Ectodermal cell (in vitro differentiated cells): ENCODE measurements around the gene ABCA7.

Experiments used
- H3K27ac ChIP-seq: 2 replicates; pipeline ENCODE4 v1.7.0; 2013; ENCODE audit warnings: mild to moderate bottlenecking, low read depth, low read length; ENCODE audit not compliant: insufficient read depth, poor library complexity, severe bottlenecking
- H3K27me3 ChIP-seq: 2 replicates; pipeline ENCODE4 v1.7.0; 2013; ENCODE audit warnings: mild to moderate bottlenecking, low read length; ENCODE audit not compliant: insufficient read depth, control insufficient read depth, poor library complexity, severe bottlenecking
- H3K36me3 ChIP-seq: one replicate; pipeline ENCODE4 v1.7.0; 2013; ENCODE audit warnings: low read length; ENCODE audit not compliant: control insufficient read depth, insufficient read depth
- H3K4me1 ChIP-seq: one replicate; pipeline ENCODE4 v1.7.0; 2013; ENCODE audit warnings: low read length; ENCODE audit not compliant: control insufficient read depth, insufficient read depth
- H3K4me3 ChIP-seq: 2 replicates; pipeline ENCODE4 v1.7.0; 2013; ENCODE audit warnings: low read depth, low read length, control low read depth; ENCODE audit not compliant: insufficient read depth
- H3K9me3 ChIP-seq: 2 replicates; pipeline ENCODE4 v1.7.0; 2013; ENCODE audit warnings: mild to moderate bottlenecking, low read length, moderate library complexity; ENCODE audit not compliant: control insufficient read depth
- WGBS, 2 experiments: methylation state at CpG; one replicate each; pipeline ENCODE4 v1.1.7; 2013; ENCODE audit warnings: missing lambda C conversion rate in 2 of 2; 5-methylcytosine and 5-hydroxymethylcytosine counted together

The ABCA7 gene

GRCh38 chr19:1082165-1082927, 42.4 kb downstream of the ABCA7 start:
- Histone ChIP-seq H3K27ac (no peak overlapping the region), H3K27me3 (no peaks in the 10 kb centered on the region), H3K4me3 (no peak overlapping the region), H3K9me3 (no peaks in the 10 kb centered on the region), H3K36me3 (peaks cover 8% of the 10 kb centered on the region), H3K4me1 (peaks cover 3% of the 10 kb centered on the region)
- 37 to 49% methylated on average over 51 of the region's 51 CpGs for whole genome bisulfite sequencing, 2 experiments

- 94% methylated on average over 59 of the region's 59 CpGs for WGBS, 2 experiments
- Histone ChIP-seq H3K4me1 (peaks cover 3% of the 10 kb centered on the region), H3K4me3 (no peak overlapping the region), H3K27ac (no peak overlapping the region), H3K9me3 (no peaks in the 10 kb centered on the region), H3K27me3 (no peaks in the 10 kb centered on the region), H3K36me3 (peaks cover 8% of the 10 kb centered on the region)
These were observed 43.3 kb downstream of the ABCA7 start for GRCh38 chr19:1082928-1083816.

GRCh38 chr19:1084024-1084868, 44.3 kb downstream of the ABCA7 start:
- 96 to 97% methylated on average over 43 of the region's 43 CpGs for WGBS, 2 experiments
- peaks cover 3% of the 10 kb centered on the region for H3K4me1 ChIP-seq
- H3K4me3 ChIP-seq = no peak overlapping the region
- H3K27ac ChIP-seq = no peak overlapping the region
- H3K27me3 ChIP-seq = no peaks in the 10 kb centered on the region
- H3K36me3 ChIP-seq = peaks cover 13% of the 10 kb centered on the region
- no peaks in the 10 kb centered on the region for H3K9me3 ChIP-seq

GRCh38 chr19:1085053-1085658, 45.2 kb downstream of the ABCA7 start:
- 83 to 84% methylated on average over 8 of the region's 8 CpGs for WGBS, 2 experiments
- no peak overlapping the region for H3K27ac ChIP-seq
- no peaks in the 10 kb centered on the region for H3K27me3 ChIP-seq
- H3K4me3 ChIP-seq = no peak overlapping the region
- H3K9me3 ChIP-seq = no peaks in the 10 kb centered on the region
- H3K4me1 ChIP-seq = peaks cover 3% of the 10 kb centered on the region
- H3K36me3 ChIP-seq = peaks cover 14% of the 10 kb centered on the region

GRCh38 chr19:1085676-1086442, 46.0 kb downstream of the ABCA7 start:
- no peak overlapping the region for H3K27ac ChIP-seq
- no peaks in the 10 kb centered on the region for H3K9me3 ChIP-seq
- peaks cover 3% of the 10 kb centered on the region for H3K4me1 ChIP-seq
- 90 to 91% methylated on average over 38 of the region's 38 CpGs for WGBS, 2 experiments
- peaks cover 9% of the 10 kb centered on the region for H3K36me3 ChIP-seq
- H3K4me3 ChIP-seq = no peak overlapping the region
- no peaks in the 10 kb centered on the region for H3K27me3 ChIP-seq

GRCh38 chr19:1086613-1087012, 46.7 kb downstream of the ABCA7 start:
- WGBS, 2 experiments = 88 to 90% methylated on average over 21 of the region's 21 CpGs
- Histone ChIP-seq H3K27me3 (no peaks in the 10 kb centered on the region), H3K4me1 (peaks cover 1% of the 10 kb centered on the region), H3K36me3 (peaks cover 12% of the 10 kb centered on the region), H3K4me3 (no peak overlapping the region), H3K9me3 (no peaks in the 10 kb centered on the region), H3K27ac (no peak overlapping the region)

- 89% methylated on average over 27 of the region's 27 CpGs for WGBS, 2 experiments
- Histone ChIP-seq H3K27ac (no peak overlapping the region), H3K36me3 (peaks cover 19% of the 10 kb centered on the region), H3K9me3 (no peaks in the 10 kb centered on the region), H3K4me1 (no peaks in the 10 kb centered on the region), H3K4me3 (no peak overlapping the region), H3K27me3 (no peaks in the 10 kb centered on the region)
These were observed 48.0 kb downstream of the ABCA7 start for GRCh38 chr19:1087813-1088415.

- no peaks in the 10 kb centered on the region for H3K27me3 ChIP-seq
- no peaks in the 10 kb centered on the region for H3K9me3 ChIP-seq
- H3K36me3 ChIP-seq = peaks cover 25% of the 10 kb centered on the region
- no peak overlapping the region for H3K4me3 ChIP-seq
- no peak overlapping the region for H3K27ac ChIP-seq
- WGBS, 2 experiments = 95 to 96% methylated on average over 27 of the region's 27 CpGs
- no peaks in the 10 kb centered on the region for H3K4me1 ChIP-seq
These were observed 48.6 kb downstream of the ABCA7 start for GRCh38 chr19:1088416-1089010.
